ENCODE data around the gene KLHL17. TPM values are rescaled to one million over a fixed set of nuclear protein-coding genes. Genes with fewer than 3 reads are reported as not detected.

KLHL17 gene
- total and polyA plus RNA-seq, 10 of the 15 experiments (the other 5 are each of a cell fraction or from before 2014, with no cell fraction given) = 0.03 to 30.6 (median 5.3) TPM

DNA sequence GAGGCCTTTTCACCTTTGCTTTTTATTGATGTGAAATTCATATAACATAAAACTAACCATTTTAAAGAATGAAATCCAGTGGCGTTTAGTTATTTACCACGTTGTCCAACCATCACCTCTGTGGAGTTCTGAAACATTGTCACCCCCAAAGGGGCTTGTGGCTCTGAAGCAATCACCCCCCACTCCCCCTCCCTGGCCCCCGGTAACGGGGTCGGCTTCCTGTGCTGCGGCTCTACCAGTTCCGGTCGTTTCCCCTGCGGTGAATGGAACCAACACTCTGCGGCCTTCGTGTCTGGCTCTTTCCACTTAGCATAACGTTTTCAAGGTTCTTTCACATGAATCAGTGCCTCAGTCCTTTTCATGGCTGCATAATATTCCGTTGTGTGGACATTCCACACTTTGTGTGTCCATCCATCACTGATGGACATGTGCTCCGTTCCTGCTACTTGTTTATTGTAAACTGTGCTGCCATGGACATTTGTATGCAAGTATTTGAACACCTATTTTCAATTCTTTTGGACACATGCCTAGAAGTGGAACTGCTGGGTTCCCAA is 51.1 kb downstream of the KLHL17 start:
- intact Hi-C loops (cut with micrococcal nuclease; ENCODE audit: unreplicated experiment) (no loop called here), in situ Hi-C loops (cut with MboI) (no loop called here)
- SMC1A ChIA-PET (ENCODE audit: uncharacterized antibody, unreplicated experiment) = no interaction called here
- Histone ChIP-seq H3K4me2 (ENCODE audit: control insufficient read depth, insufficient read depth) (no peak overlapping the region), H3K4me3 (no peak overlapping the region), H4K20me1 (ENCODE audit: control insufficient read depth, insufficient read depth) (no peaks in the 10 kb centered on the region), H3K36me3 (ENCODE audit: control insufficient read depth in 2 of 2, insufficient read depth in 2 of 2, low read length in 1 of 2) (no peaks in the 10 kb centered on the region), H3K4me1 (ENCODE audit: control insufficient read depth, insufficient read depth, low read length) (peaks cover 12% of the 10 kb centered on the region), H3K27ac (ENCODE audit: control insufficient read depth, insufficient read depth) (no peak overlapping the region), H3K9me3 (replicated peaks; ENCODE audit: control insufficient read depth, insufficient read depth, low read length) (peaks cover 2% of the 10 kb centered on the region; the same call in 1 of the 3 replicates), H3K9ac (ENCODE audit: control insufficient read depth, insufficient read depth, low read length) (no peak overlapping the region), H3K79me2 (ENCODE audit: control insufficient read depth, insufficient read depth, low read length) (peaks cover 22% of the 10 kb centered on the region), H3K27me3 (replicated peaks in 1 of 2; ENCODE audit: control insufficient read depth in 2 of 2, insufficient read depth in 2 of 2, low read length in 1 of 2) (no peaks in the 10 kb centered on the region), H2AFZ (ENCODE audit: control insufficient read depth, low read depth, low read length) (no peak overlapping the region)
- no peak for DNase-seq (ENCODE audit: low read depth, low spot score)
- no TSS peak for BruUV-seq (replicated peaks)
- RAD21 ChIA-PET (ENCODE audit: unreplicated experiment) = no interaction called here
- TF ChIP-seq, protein P1, sequence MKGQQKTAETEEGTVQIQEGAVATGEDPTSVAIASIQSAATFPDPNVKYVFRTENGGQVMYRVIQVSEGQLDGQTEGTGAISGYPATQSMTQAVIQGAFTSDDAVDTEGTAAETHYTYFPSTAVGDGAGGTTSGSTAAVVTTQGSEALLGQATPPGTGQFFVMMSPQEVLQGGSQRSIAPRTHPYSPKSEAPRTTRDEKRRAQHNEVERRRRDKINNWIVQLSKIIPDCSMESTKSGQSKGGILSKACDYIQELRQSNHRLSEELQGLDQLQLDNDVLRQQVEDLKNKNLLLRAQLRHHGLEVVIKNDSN (IDR thresholded peaks at IDR 0.05; ENCODE audit: borderline replicate concordance, extremely low read length, insufficient read depth, low read depth, low read length) = no peak
- TF ChIP-seq HDAC2 (IDR thresholded peaks at IDR 0.05) (no peak), RB1 (IDR thresholded peaks at IDR 0.05; ENCODE audit: borderline replicate concordance) (no peak), SREBF2 (IDR thresholded peaks at IDR 0.05; ENCODE audit: low read length) (no peak), YBX1 (IDR thresholded peaks at IDR 0.05) (no peak), SIN3A (IDR thresholded peaks at IDR 0.05; ENCODE audit: low read depth, low read length) (no peak), KDM1A (IDR thresholded peaks at IDR 0.05; ENCODE audit: borderline replicate concordance) (no peak), IKZF2 (IDR thresholded peaks at IDR 0.05) (no peak), NFIC (IDR thresholded peaks at IDR 0.05; ENCODE audit: low read depth, low read length) (no peak)
- TF ChIP-seq, protein P2, sequence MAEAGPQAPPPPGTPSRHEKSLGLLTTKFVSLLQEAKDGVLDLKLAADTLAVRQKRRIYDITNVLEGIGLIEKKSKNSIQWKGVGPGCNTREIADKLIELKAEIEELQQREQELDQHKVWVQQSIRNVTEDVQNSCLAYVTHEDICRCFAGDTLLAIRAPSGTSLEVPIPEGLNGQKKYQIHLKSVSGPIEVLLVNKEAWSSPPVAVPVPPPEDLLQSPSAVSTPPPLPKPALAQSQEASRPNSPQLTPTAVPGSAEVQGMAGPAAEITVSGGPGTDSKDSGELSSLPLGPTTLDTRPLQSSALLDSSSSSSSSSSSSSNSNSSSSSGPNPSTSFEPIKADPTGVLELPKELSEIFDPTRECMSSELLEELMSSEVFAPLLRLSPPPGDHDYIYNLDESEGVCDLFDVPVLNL (IDR thresholded peaks at IDR 0.05; ENCODE audit: low read depth, low read length) = no peak
- TF ChIP-seq, protein P3, sequence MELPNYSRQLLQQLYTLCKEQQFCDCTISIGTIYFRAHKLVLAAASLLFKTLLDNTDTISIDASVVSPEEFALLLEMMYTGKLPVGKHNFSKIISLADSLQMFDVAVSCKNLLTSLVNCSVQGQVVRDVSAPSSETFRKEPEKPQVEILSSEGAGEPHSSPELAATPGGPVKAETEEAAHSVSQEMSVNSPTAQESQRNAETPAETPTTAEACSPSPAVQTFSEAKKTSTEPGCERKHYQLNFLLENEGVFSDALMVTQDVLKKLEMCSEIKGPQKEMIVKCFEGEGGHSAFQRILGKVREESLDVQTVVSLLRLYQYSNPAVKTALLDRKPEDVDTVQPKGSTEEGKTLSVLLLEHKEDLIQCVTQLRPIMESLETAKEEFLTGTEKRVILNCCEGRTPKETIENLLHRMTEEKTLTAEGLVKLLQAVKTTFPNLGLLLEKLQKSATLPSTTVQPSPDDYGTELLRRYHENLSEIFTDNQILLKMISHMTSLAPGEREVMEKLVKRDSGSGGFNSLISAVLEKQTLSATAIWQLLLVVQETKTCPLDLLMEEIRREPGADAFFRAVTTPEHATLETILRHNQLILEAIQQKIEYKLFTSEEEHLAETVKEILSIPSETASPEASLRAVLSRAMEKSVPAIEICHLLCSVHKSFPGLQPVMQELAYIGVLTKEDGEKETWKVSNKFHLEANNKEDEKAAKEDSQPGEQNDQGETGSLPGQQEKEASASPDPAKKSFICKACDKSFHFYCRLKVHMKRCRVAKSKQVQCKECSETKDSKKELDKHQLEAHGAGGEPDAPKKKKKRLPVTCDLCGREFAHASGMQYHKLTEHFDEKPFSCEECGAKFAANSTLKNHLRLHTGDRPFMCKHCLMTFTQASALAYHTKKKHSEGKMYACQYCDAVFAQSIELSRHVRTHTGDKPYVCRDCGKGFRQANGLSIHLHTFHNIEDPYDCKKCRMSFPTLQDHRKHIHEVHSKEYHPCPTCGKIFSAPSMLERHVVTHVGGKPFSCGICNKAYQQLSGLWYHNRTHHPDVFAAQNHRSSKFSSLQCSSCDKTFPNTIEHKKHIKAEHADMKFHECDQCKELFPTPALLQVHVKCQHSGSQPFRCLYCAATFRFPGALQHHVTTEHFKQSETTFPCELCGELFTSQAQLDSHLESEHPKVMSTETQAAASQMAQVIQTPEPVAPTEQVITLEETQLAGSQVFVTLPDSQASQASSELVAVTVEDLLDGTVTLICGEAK (IDR thresholded peaks at IDR 0.05; ENCODE audit: borderline replicate concordance) = no peak
- TF ChIP-seq, protein P4, sequence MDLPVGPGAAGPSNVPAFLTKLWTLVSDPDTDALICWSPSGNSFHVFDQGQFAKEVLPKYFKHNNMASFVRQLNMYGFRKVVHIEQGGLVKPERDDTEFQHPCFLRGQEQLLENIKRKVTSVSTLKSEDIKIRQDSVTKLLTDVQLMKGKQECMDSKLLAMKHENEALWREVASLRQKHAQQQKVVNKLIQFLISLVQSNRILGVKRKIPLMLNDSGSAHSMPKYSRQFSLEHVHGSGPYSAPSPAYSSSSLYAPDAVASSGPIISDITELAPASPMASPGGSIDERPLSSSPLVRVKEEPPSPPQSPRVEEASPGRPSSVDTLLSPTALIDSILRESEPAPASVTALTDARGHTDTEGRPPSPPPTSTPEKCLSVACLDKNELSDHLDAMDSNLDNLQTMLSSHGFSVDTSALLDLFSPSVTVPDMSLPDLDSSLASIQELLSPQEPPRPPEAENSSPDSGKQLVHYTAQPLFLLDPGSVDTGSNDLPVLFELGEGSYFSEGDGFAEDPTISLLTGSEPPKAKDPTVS (IDR thresholded peaks at IDR 0.05; ENCODE audit: low read depth, low read length) = no peak
- 20% methylated on average over 14 of the region's 14 CpGs for WGBS (ENCODE audit: insufficient coverage, insufficient replicate concordance, low lambda C conversion rate, missing lambda C conversion rate)
- CTCF ChIA-PET = interaction anchor here (1.2 to 4.1 kb wide), 2 partner anchors 9 to 28 kb away, joined by 3 to 37 read pairs; no protein-coding TSS in a partner anchor
- ATAC-seq = no peak
- FAIRE-seq = no peak
- POLR2A ChIA-PET = interaction anchor here (4.0 kb wide), 1 partner anchor 8 kb away, joined by 22 read pairs; no protein-coding TSS in a partner anchor
